Uterus (tissue), 4 donors: ENCODE results near the gene CRYBG2. TPM values are rescaled to one million over a fixed set of nuclear protein-coding genes. Genes with fewer than 3 reads are reported as not detected.

Experiments used
- DNase-seq, 2 donors: peaks; one replicate each; pipeline ENCODE4 v3.0.0-alpha.2; 2019 to 2020
- H3K27ac ChIP-seq, 2 donors: fragments of 200-600 bp; sonication (generic); 1 replicate in 1 of 2; 2 replicates in 1 of 2; pipeline ENCODE4 v1.5.1; 2016 to 2018
- H3K27me3 ChIP-seq, 2 donors: fragments of 200-600 bp; sonication (generic); one replicate each; pipeline ENCODE4 v1.5.1; 2018 to 2019; ENCODE audit warnings: control low read depth in 1 of 2
- H3K36me3 ChIP-seq, 2 donors: fragments of 200-600 bp; sonication (generic); one replicate each; pipeline ENCODE4 v1.5.1; 2019; ENCODE audit warnings: control low read depth in 1 of 2
- H3K4me1 ChIP-seq, 2 donors: fragments of 200-600 bp; sonication (generic); one replicate each; pipeline ENCODE4 v1.5.1; 2018 to 2019; ENCODE audit warnings: control low read depth in 1 of 2
- H3K4me3 ChIP-seq, 2 donors: fragments of 200-600 bp; sonication (generic); 1 replicate in 1 of 2; 2 replicates in 1 of 2; pipeline ENCODE4 v1.5.1; 2018 to 2019; ENCODE audit warnings: mild to moderate bottlenecking in 1 of 2
- H3K9me3 ChIP-seq, 2 donors: fragments of 200-600 bp; sonication (generic); one replicate each; pipeline ENCODE4 v1.5.1; 2019; ENCODE audit warnings: control low read depth in 1 of 2
- CTCF ChIP-seq, 4 experiments: fragments of 200-600 bp in 2 of 4; fragments of 450-650 bp in 2 of 4; sonication (generic) in 2 of 4; IDR thresholded peaks; one replicate each; pipeline ENCODE4 v1.5.1; 2016 to 2019; ENCODE audit warnings: antibody characterized with exemption in 4 of 4, mild to moderate bottlenecking in 2 of 4, moderate library complexity in 1 of 4
- POLR2A ChIP-seq, 2 donors: fragments of 450-650 bp; IDR thresholded peaks; one replicate each; pipeline ENCODE4 v1.6.1; 2016; ENCODE audit warnings: antibody characterized with exemption in 2 of 2, mild to moderate bottlenecking in 1 of 2, moderate library complexity in 1 of 2
- intact Hi-C: fragments of 100-400 bp; cut with DNase I; formaldehyde crosslinking; loops from one replicate; pipeline ENCODE4 v1.15.1; 2023; ENCODE audit warnings: low total_unique reads
- total RNA-seq, 4 donors: library from RNA; depleted of rRNA in 3 of 4; stranded (reverse); fragments of >200 nt in 3 of 4; gene quantifications; one replicate each; pipeline versions ENCODE4 v1.1.0 to v1.2.4, GENCODE V29; 2014 to 2023
- donor health status: DM: yes; HTN: yes; CAD: no.

The CRYBG2 gene
- total RNA-seq, 4 donors from 2014 or later = 3.0 TPM; not detected in 3

- H3K27me3 ChIP-seq = peaks cover 12 to 19% of the 10 kb centered on the region in 2 donors
- no peak overlapping the region for H3K27ac ChIP-seq
- DNase-seq = no peak
- no peak overlapping the region for H3K4me3 ChIP-seq
- TF ChIP-seq CTCF (IDR thresholded peaks at IDR 0.05) (no peak), POLR2A (IDR thresholded peaks at IDR 0.05) (no peak)
- H3K4me1 ChIP-seq = peaks cover 0 to 6% of the 10 kb centered on the region in 2 donors
- intact Hi-C loops = no loop called here
- no peaks in the 10 kb centered on the region for H3K9me3 ChIP-seq
- H3K36me3 ChIP-seq = no peaks in the 10 kb centered on the region
Measured at GRCh38 chr1:26358411-26359384, 4.8 kb upstream of the CRYBG2 start.

GRCh38 chr1:26357121-26357602 is 3.2 kb upstream of the CRYBG2 start:
- Histone ChIP-seq H3K9me3 (no peaks in the 10 kb centered on the region), H3K36me3 (no peaks in the 10 kb centered on the region), H3K27ac (no peak overlapping the region), H3K4me1 (peaks cover 0 to 6% of the 10 kb centered on the region in 2 donors), H3K4me3 (no peak overlapping the region), H3K27me3 (peaks cover 12 to 17% of the 10 kb centered on the region in 2 donors)
- DNase-seq = no peak
- TF ChIP-seq POLR2A (IDR thresholded peaks at IDR 0.05) (no peak), CTCF (IDR thresholded peaks at IDR 0.05) (no peak)
- intact Hi-C loops = no loop called here

- TF ChIP-seq CTCF (IDR thresholded peaks at IDR 0.05) (no peak), POLR2A (IDR thresholded peaks at IDR 0.05) (no peak)
- Histone ChIP-seq H3K4me1 (peaks cover 0 to 6% of the 10 kb centered on the region in 2 donors), H3K9me3 (no peaks in the 10 kb centered on the region), H3K4me3 (no peak overlapping the region), H3K27me3 (peaks cover 9 to 13% of the 10 kb centered on the region in 2 donors), H3K27ac (no peak overlapping the region), H3K36me3 (no peaks in the 10 kb centered on the region)
- intact Hi-C loops = no loop called here
- no peak for DNase-seq
Measured at GRCh38 chr1:26356106-26356505, 2.2 kb upstream of the CRYBG2 start.

- peaks cover 0 to under 1% of the 10 kb centered on the region in 2 donors for H3K4me1 ChIP-seq
- peaks cover 2% of the 10 kb centered on the region in 2 donors for H3K27me3 ChIP-seq
- H3K36me3 ChIP-seq = no peaks in the 10 kb centered on the region
- intact Hi-C loops = no loop called here
- TF ChIP-seq CTCF (IDR thresholded peaks at IDR 0.05) (no peak), POLR2A (IDR thresholded peaks at IDR 0.05) (no peak)
- DNase-seq = no peak
- H3K4me3 ChIP-seq = no peak overlapping the region
- H3K9me3 ChIP-seq = no peaks in the 10 kb centered on the region
- H3K27ac ChIP-seq = no peak overlapping the region
Measured at GRCh38 chr1:26354972-26355371, 1.0 kb upstream of the CRYBG2 start.

- Histone ChIP-seq H3K27ac (no peak overlapping the region), H3K4me1 (no peaks in the 10 kb centered on the region), H3K9me3 (no peaks in the 10 kb centered on the region), H3K4me3 (no peak overlapping the region), H3K36me3 (no peaks in the 10 kb centered on the region), H3K27me3 (no peaks in the 10 kb centered on the region)
- intact Hi-C loops = no loop called here
- DNase-seq = no peak
- TF ChIP-seq POLR2A (IDR thresholded peaks at IDR 0.05) = no peak
- no peak for TF ChIP-seq CTCF (IDR thresholded peaks at IDR 0.05)
Measured at GRCh38 chr1:26353210-26353859, 595 bp downstream of the CRYBG2 start.
